T47D (cell line): ENCODE data around the gene LYL1.

Experiments used
- DNase-seq, 2 experiments: peaks; one replicate each; pipeline versions ENCODE4 v3.0.0 to v3.0.0-alpha.2; 2011 to 2012; ENCODE audit warnings: low read depth in 1 of 2, low spot score in 1 of 2
- JUND ChIP-seq: IDR thresholded peaks from 2 replicates; pipeline ENCODE4 v1.6.1; 2012; ENCODE audit warnings: low read depth
- in situ Hi-C: cut with HindIII; loops from 2 replicates; pipeline ENCODE4 v1.10.0; 2016; ENCODE audit warnings: low sequenced_read_pairs, low pct_unique_long_range_greater_than_20kb

Gene LYL1

DNA sequence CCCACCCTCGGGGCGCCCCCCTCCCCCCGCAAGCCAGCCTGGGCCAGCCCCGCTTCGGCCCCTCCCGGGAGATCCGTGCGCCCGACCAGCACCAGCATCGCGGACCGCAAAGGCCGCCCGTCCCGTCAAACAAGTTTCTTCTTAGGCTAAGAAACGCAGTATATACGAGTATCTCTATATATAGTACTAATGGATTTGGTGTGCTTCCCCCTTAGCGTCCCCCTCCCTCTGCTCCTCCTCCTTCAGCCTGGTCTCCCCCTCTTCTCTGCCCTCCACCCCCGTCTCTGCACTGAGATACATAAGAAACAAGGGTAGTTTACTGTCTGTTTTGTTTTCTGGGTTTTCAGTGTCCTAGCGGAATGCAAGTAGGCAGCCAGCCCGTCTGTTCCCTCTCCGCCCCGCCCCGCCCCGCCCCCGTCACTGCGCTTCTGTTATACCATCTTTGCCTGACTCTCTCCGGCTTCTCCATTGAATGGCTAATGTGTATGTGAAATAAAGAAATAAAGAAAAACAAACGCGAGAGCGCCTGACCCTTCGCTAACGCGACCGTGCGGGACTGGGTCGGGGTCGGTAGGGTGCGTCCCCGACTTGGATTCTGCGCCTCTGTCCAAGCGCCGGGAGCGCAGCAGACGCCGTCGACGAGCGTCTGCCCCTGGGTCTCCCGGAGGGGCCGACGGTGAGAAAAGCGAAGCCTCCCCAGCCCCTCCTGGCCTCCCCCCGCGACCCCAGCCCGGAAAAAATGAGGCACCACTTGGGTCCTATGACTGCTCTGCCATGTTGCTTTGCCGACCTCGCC lies 4.2 kb downstream of the LYL1 start:
- TF ChIP-seq JUND = no peak
- in situ Hi-C loops = no loop called here
- DNase-seq = peak; percentile 74 to 77

- no peak for TF ChIP-seq JUND
- peak; percentile 42 to 75 for DNase-seq
- in situ Hi-C loops = no loop called here
These were observed 5.0 kb downstream of the LYL1 start for GRCh38 chr19:13097463-13098258.

DNA sequence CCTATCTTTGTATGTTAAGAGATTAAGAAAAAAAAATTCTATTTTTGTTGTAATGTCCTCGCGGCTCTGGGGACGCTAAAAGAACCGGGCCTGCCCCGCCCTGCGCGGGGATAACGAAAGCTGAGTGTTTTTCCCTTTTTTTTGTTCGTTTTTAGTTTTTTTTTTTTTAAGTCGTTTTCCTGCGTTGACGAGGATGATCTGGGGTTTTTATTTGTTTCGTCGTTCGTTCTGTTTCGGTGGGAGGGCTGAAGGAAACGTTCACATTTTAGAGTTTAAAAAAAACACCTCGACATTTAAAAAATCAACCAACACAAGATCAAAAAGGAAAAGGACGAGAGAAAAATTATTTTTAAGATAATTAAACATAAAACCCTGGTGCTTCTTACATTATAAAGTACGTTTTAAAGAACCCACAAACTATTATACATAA lies 5.6 kb downstream of the LYL1 start:
- DNase-seq = no peak
- no peak for TF ChIP-seq JUND
- in situ Hi-C loops = no loop called here

GRCh38 chr19:13095934-13096927 lies 6.4 kb downstream of the LYL1 start:
- TF ChIP-seq JUND = no peak
- DNase-seq = no peak
- in situ Hi-C loops = no loop called here

- no peak for DNase-seq
- no peak for TF ChIP-seq JUND
- in situ Hi-C loops = no loop called here
These were observed 7.3 kb downstream of the LYL1 start for GRCh38 chr19:13095393-13095784.

- no peak for DNase-seq
- TF ChIP-seq JUND = no peak
- in situ Hi-C loops = no loop called here
These were observed 7.8 kb downstream of the LYL1 start for GRCh38 chr19:13094771-13095392.

DNA sequence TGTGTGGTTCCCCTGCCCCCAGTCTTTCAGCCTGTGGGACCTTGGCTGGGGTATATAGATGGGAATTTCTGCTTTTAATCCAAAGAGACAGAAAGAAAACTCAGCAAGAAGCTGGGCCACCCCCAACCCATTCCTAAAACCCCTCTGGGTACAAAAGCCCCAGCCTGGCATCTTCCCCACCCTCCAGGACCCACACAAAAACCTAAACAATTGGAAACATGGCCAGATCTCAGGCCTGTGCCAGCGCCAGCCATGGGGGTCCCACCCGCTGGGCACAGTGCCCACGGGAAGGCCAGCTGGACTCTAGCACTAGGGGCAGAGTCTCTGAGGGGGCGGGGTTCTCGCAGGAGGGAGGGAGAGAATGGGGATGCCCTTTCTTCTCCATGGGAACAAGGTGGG lies 8.6 kb downstream of the LYL1 start:
- TF ChIP-seq JUND = no peak
- in situ Hi-C loops = no loop called here
- DNase-seq = no peak

DNA sequence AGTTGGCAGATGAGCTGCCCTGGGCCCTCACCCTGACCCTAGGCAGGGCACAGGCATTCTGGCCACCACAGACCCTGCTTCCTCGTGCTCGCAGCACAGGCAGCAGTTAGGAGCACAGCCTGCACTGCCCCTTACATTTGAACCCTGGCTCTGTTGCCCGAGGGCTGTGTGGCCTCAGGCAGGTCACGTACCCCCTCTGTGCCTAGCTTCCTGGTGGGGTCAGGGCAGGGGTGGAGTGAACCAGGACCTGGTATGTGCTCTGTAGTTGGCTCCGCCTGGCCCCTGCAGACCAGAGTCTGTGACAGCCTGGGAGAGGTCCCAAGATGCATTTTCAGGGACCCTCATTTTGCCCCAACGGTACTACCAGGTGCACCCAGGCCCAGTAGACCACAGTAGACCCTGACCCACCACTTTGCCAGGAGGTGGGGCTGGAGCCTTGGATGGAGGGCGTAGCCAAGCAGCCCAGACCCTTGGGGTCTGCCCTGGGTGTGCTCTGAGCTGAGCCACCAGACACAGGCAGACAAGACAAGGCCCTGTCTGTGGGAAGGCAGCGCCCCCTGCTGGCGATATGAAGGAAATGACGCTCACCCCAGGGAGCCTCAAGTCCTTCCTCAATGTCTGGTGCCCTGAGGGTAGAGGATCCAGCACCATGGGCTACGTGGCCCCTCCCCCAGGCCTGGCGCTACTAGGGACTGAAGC lies 9.1 kb downstream of the LYL1 start:
- TF ChIP-seq JUND = no peak
- in situ Hi-C loops = no loop called here

DNA sequence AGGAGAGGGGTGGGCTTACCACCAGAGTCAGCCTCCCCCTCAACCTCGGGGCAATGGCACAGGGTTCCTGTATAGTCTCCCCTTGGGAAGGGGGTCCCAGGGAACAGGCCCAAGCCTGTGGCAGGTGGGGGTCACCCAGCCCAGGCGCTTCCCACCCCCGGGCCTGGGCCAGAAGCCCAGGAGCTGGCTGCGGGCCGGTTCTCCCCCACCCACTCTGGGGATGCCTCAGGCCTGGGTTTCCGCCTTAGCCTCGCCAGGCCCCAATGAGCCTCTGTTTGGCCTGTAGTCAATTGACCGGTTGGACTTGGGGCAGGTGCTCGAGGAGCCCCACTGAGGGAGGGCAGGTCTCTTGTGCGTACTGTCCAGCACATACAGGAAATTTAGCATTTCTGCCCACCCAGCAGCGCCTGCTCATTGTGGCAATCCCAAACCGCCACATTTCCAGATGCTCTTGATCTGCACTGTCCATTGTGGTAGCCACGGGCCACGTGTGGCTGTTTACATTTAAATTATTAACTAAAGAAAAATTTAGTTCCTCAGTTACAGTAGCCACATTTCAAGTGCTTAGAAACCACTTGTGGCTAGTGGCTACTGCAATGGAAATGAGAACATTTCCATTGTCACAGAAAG lies 9.9 kb downstream of the LYL1 start:
- in situ Hi-C loops = no loop called here
- no peak for TF ChIP-seq JUND
- DNase-seq = no peak

More for the DNA sequence above, 9.1 kb downstream of the LYL1 start:
- peak; percentile 77 to 92 for DNase-seq

- no peak for DNase-seq
- TF ChIP-seq JUND = no peak
- in situ Hi-C loops = no loop called here
These were observed 10.5 kb downstream of the LYL1 start for GRCh38 chr19:13092158-13092543.
